ENCODE data around the gene SEC24D. TPM values are rescaled to one million over a fixed set of nuclear protein-coding genes. Genes with fewer than 3 reads are reported as not detected.
"Not testable (repeated sequence)": the region's sequence is repeated elsewhere in the genome, so short reads cannot be mapped to it uniquely, and the experiment has no call there.

SEC24D gene
- total RNA-seq (2014; rRNA removed; shearing (Covaris generic)): 8.2 and 13.3 TPM in 2 replicates

GRCh38 chr4:118835571-118836300 lies at the start of gene SEC24D:
TSS of gene SEC24D (minus strand) at chr4:118836126. CDS start at chr4:118833696, 2,430 bp downstream.
- DNase-seq (ENCODE audit: low spot score): peak; percentile 81

GRCh38 chr4:118884716-118885115 lies 48.8 kb upstream of the SEC24D start:
- DNase-seq (ENCODE audit: low spot score): no peak
- in situ Hi-C loops (cut with HindIII; ENCODE audit: low sequenced_read_pairs): no loop called here

More at GRCh38 chr4:118835571-118836300, at the start of gene SEC24D:
- in situ Hi-C loops (cut with HindIII; ENCODE audit: low sequenced_read_pairs): no loop called here

GRCh38 chr4:118883861-118884260 lies 47.9 kb upstream of the SEC24D start:
- no peak for DNase-seq (ENCODE audit: low spot score)
- in situ Hi-C loops (cut with HindIII; ENCODE audit: low sequenced_read_pairs): no loop called here

GRCh38 chr4:118881512-118882146 lies 45.7 kb upstream of the SEC24D start:
- DNase-seq (ENCODE audit: low spot score): no peak
- in situ Hi-C loops (cut with HindIII; ENCODE audit: low sequenced_read_pairs): no loop called here

- in situ Hi-C loops (cut with HindIII; ENCODE audit: low sequenced_read_pairs): no loop called here
- DNase-seq (ENCODE audit: low spot score): no peak
Measured at GRCh38 chr4:118879409-118879808, 43.5 kb upstream of the SEC24D start.

GRCh38 chr4:118878507-118878906 lies 42.6 kb upstream of the SEC24D start:
- in situ Hi-C loops (cut with HindIII; ENCODE audit: low sequenced_read_pairs); DNase-seq (ENCODE audit: low spot score): not testable (repeated sequence)

- no peak for DNase-seq (ENCODE audit: low spot score)
- in situ Hi-C loops (cut with HindIII; ENCODE audit: low sequenced_read_pairs): no loop called here
Measured at GRCh38 chr4:118877797-118878196, 41.9 kb upstream of the SEC24D start.

- in situ Hi-C loops (cut with HindIII; ENCODE audit: low sequenced_read_pairs): no loop called here
- DNase-seq (ENCODE audit: low spot score): no peak
Measured at GRCh38 chr4:118872181-118872580, 36.3 kb upstream of the SEC24D start.

- no peak for DNase-seq (ENCODE audit: low spot score)
- in situ Hi-C loops (cut with HindIII; ENCODE audit: low sequenced_read_pairs): no loop called here
Measured at GRCh38 chr4:118869808-118870342, 33.9 kb upstream of the SEC24D start.

GRCh38 chr4:118867311-118868067 lies 31.6 kb upstream of the SEC24D start:
- DNase-seq (ENCODE audit: low spot score): no peak
- in situ Hi-C loops (cut with HindIII; ENCODE audit: low sequenced_read_pairs): no loop called here

GRCh38 chr4:118866442-118866841 lies 30.5 kb upstream of the SEC24D start:
- in situ Hi-C loops (cut with HindIII; ENCODE audit: low sequenced_read_pairs): no loop called here
- no peak for DNase-seq (ENCODE audit: low spot score)

GRCh38 chr4:118865091-118865708 lies 29.3 kb upstream of the SEC24D start:
- in situ Hi-C loops (cut with HindIII; ENCODE audit: low sequenced_read_pairs): no loop called here

GRCh38 chr4:118858779-118859178 lies 22.9 kb upstream of the SEC24D start:
- in situ Hi-C loops (cut with HindIII; ENCODE audit: low sequenced_read_pairs): no loop called here
- no peak for DNase-seq (ENCODE audit: low spot score)

More at GRCh38 chr4:118865091-118865708, 29.3 kb upstream of the SEC24D start:
- peak; percentile 76 for DNase-seq (ENCODE audit: low spot score)

GRCh38 chr4:118857760-118858159 lies 21.8 kb upstream of the SEC24D start:
- DNase-seq (ENCODE audit: low spot score): no peak
- in situ Hi-C loops (cut with HindIII; ENCODE audit: low sequenced_read_pairs): no loop called here

GRCh38 chr4:118850488-118851173 lies 14.7 kb upstream of the SEC24D start:
- in situ Hi-C loops (cut with HindIII; ENCODE audit: low sequenced_read_pairs): no loop called here
- no peak for DNase-seq (ENCODE audit: low spot score)

GRCh38 chr4:118849867-118850487 lies 14.1 kb upstream of the SEC24D start:
- in situ Hi-C loops (cut with HindIII; ENCODE audit: low sequenced_read_pairs): no loop called here
- no peak for DNase-seq (ENCODE audit: low spot score)

- in situ Hi-C loops (cut with HindIII; ENCODE audit: low sequenced_read_pairs): no loop called here
- no peak for DNase-seq (ENCODE audit: low spot score)
Measured at GRCh38 chr4:118848901-118849300, 13.0 kb upstream of the SEC24D start.

- in situ Hi-C loops (cut with HindIII; ENCODE audit: low sequenced_read_pairs): no loop called here
- DNase-seq (ENCODE audit: low spot score): no peak
Measured at GRCh38 chr4:118848242-118848641, 12.3 kb upstream of the SEC24D start.
